Measurements from ENCODE around the gene FBXO36. TPM values are rescaled to one million over a fixed set of nuclear protein-coding genes. Genes with fewer than 3 reads are reported as not detected.

FBXO36 gene
- total RNA-seq, 1 experiment from 2014 or later = 3.1 TPM

- ChIA-PET CTCF (no interaction called here), POLR2A (ENCODE audit: low non-redundant PET) (no interaction called here)
- intact Hi-C loops (cut with micrococcal nuclease; ENCODE audit: unreplicated experiment) = no loop called here
Observed at GRCh38 chr2:229997565-229997964, 75.3 kb downstream of the FBXO36 start.

GRCh38 chr2:230000118-230000841 lies 78.0 kb downstream of the FBXO36 start:
- H3K4me1 ChIP-seq (ENCODE audit: insufficient read depth, low read length, poor library complexity, severe bottlenecking) = no peaks in the 10 kb centered on the region
- no TSS peak for BruUV-seq (replicated peaks)
- no peaks in the 10 kb centered on the region for H3K36me3 ChIP-seq (ENCODE audit: insufficient read depth, low read length, poor library complexity, severe bottlenecking)
- ChIA-PET POLR2A (ENCODE audit: low non-redundant PET) (no interaction called here), CTCF (no interaction called here)
- H3K4me3 ChIP-seq (ENCODE audit: low read depth, low read length, poor library complexity, severe bottlenecking) = no peak overlapping the region
- TF ChIP-seq CTCF (conservative IDR thresholded peaks at IDR 0.05; ENCODE audit: low read depth, low read length) (no peak), EZH2 (IDR thresholded peaks at IDR 0.05; ENCODE audit: borderline replicate concordance, low read depth, low read length, poor library complexity, severe bottlenecking) (no peak)
- DNase-seq (ENCODE audit: low spot score) = no peak
- intact Hi-C loops (cut with micrococcal nuclease; ENCODE audit: unreplicated experiment) = no loop called here
- H3K27me3 ChIP-seq (replicated peaks; ENCODE audit: insufficient read depth, low read depth, low read length, poor library complexity) = no peaks in the 10 kb centered on the region
- H3K27ac ChIP-seq (ENCODE audit: low read depth, low read length, poor library complexity, severe bottlenecking) = no peak overlapping the region
- no peaks in the 10 kb centered on the region for H3K9me3 ChIP-seq (ENCODE audit: low read depth, low read length, poor library complexity, severe bottlenecking)

More at GRCh38 chr2:229997565-229997964, 75.3 kb downstream of the FBXO36 start:
- TF ChIP-seq CTCF (conservative IDR thresholded peaks at IDR 0.05; ENCODE audit: low read depth, low read length) = no peak
- TF ChIP-seq EZH2 (IDR thresholded peaks at IDR 0.05; ENCODE audit: borderline replicate concordance, low read depth, low read length, poor library complexity, severe bottlenecking) = no peak
- no TSS peak for BruUV-seq (replicated peaks)
- H3K4me1 ChIP-seq (ENCODE audit: insufficient read depth, low read length, poor library complexity, severe bottlenecking) = no peaks in the 10 kb centered on the region
- no peaks in the 10 kb centered on the region for H3K27me3 ChIP-seq (replicated peaks; ENCODE audit: insufficient read depth, low read depth, low read length, poor library complexity)
- no peak overlapping the region for H3K4me3 ChIP-seq (ENCODE audit: low read depth, low read length, poor library complexity, severe bottlenecking)
- no peak overlapping the region for H3K27ac ChIP-seq (ENCODE audit: low read depth, low read length, poor library complexity, severe bottlenecking)
- no peaks in the 10 kb centered on the region for H3K36me3 ChIP-seq (ENCODE audit: insufficient read depth, low read length, poor library complexity, severe bottlenecking)
- no peaks in the 10 kb centered on the region for H3K9me3 ChIP-seq (ENCODE audit: low read depth, low read length, poor library complexity, severe bottlenecking)
- no peak for DNase-seq (ENCODE audit: low spot score)

GRCh38 chr2:230007931-230008707 lies 85.8 kb downstream of the FBXO36 start:
- Histone ChIP-seq H3K36me3 (ENCODE audit: insufficient read depth, low read length, poor library complexity, severe bottlenecking) (no peaks in the 10 kb centered on the region), H3K4me1 (ENCODE audit: insufficient read depth, low read length, poor library complexity, severe bottlenecking) (no peaks in the 10 kb centered on the region), H3K27me3 (replicated peaks; ENCODE audit: insufficient read depth, low read depth, low read length, poor library complexity) (no peaks in the 10 kb centered on the region), H3K27ac (ENCODE audit: low read depth, low read length, poor library complexity, severe bottlenecking) (no peak overlapping the region), H3K4me3 (ENCODE audit: low read depth, low read length, poor library complexity, severe bottlenecking) (no peak overlapping the region), H3K9me3 (ENCODE audit: low read depth, low read length, poor library complexity, severe bottlenecking) (no peaks in the 10 kb centered on the region)
- CTCF ChIA-PET = interaction anchor here (1.1 kb wide), 2 partner anchors 60 to 152 kb away, joined by 3 to 6 read pairs; no protein-coding TSS in a partner anchor
- POLR2A ChIA-PET (ENCODE audit: low non-redundant PET) = no interaction called here
- TF ChIP-seq EZH2 (IDR thresholded peaks at IDR 0.05; ENCODE audit: borderline replicate concordance, low read depth, low read length, poor library complexity, severe bottlenecking) = no peak
- peak; percentile 86 for TF ChIP-seq CTCF (conservative IDR thresholded peaks at IDR 0.05; ENCODE audit: low read depth, low read length)
- intact Hi-C loops (cut with micrococcal nuclease; ENCODE audit: unreplicated experiment) = loop anchor here (1.0 to 2.0 kb wide), 2 partner anchors 152 to 603 kb away; no protein-coding TSS in a partner anchor
- BruUV-seq (replicated peaks) = no TSS peak
- DNase-seq (ENCODE audit: low spot score) = peak; percentile 78

Data from A673 (cell line).